Measurements from ENCODE around the gene PIK3CA. TPM values are rescaled to one million over a fixed set of nuclear protein-coding genes. Genes with fewer than 3 reads are reported as not detected.
"Not testable (repeated sequence)": the region's sequence is repeated elsewhere in the genome, so short reads cannot be mapped to it uniquely, and the experiment has no call there.

The PIK3CA gene
- total RNA-seq, 1 donor from 2014 or later, result 20.9 TPM

- DNase-seq, result no peak
- ATAC-seq, result no peak
- intact Hi-C loops (cut with micrococcal nuclease), result no loop called here
Measured at GRCh38 chr3:179186426-179186825, 38.3 kb downstream of the PIK3CA start.

- ATAC-seq (peak; percentile 74), DNase-seq (no peak)
- intact Hi-C loops (cut with micrococcal nuclease), result no loop called here
Measured at GRCh38 chr3:179189759-179190158, 41.6 kb downstream of the PIK3CA start.

- DNase-seq (no peak), ATAC-seq (no peak)
- intact Hi-C loops (cut with micrococcal nuclease), result no loop called here
Measured at GRCh38 chr3:179190581-179190980, 42.4 kb downstream of the PIK3CA start.

GRCh38 chr3:179192542-179192941, 44.4 kb downstream of the PIK3CA start:
- intact Hi-C loops (cut with micrococcal nuclease), result no loop called here
- DNase-seq, result no peak
- no peak for ATAC-seq

GRCh38 chr3:179194931-179195330, 46.8 kb downstream of the PIK3CA start:
- ATAC-seq (peak; percentile 52), DNase-seq (no peak)
- intact Hi-C loops (cut with micrococcal nuclease), result no loop called here

GRCh38 chr3:179196098-179196497, 47.9 kb downstream of the PIK3CA start:
- ATAC-seq, result no peak
- no peak for DNase-seq
- intact Hi-C loops (cut with micrococcal nuclease), result no loop called here

- intact Hi-C loops (cut with micrococcal nuclease), result no loop called here
- DNase-seq (no peak), ATAC-seq (no peak)
Measured at GRCh38 chr3:179196700-179197099, 48.5 kb downstream of the PIK3CA start.

GRCh38 chr3:179200790-179201189, 52.6 kb downstream of the PIK3CA start:
- no peak for ATAC-seq
- intact Hi-C loops (cut with micrococcal nuclease), result no loop called here
- no peak for DNase-seq

- ATAC-seq; intact Hi-C loops (cut with micrococcal nuclease); DNase-seq: not testable (repeated sequence)
Measured at GRCh38 chr3:179215550-179215949, 67.4 kb downstream of the PIK3CA start.

- DNase-seq; ATAC-seq; intact Hi-C loops (cut with micrococcal nuclease): not testable (repeated sequence)
Measured at GRCh38 chr3:179218213-179218612, 70.1 kb downstream of the PIK3CA start.

- ATAC-seq, result no peak
- DNase-seq, result no peak
- intact Hi-C loops (cut with micrococcal nuclease), result no loop called here
Measured at GRCh38 chr3:179223548-179223947, 75.4 kb downstream of the PIK3CA start.

GRCh38 chr3:179224584-179224983, 76.4 kb downstream of the PIK3CA start:
- DNase-seq (no peak), ATAC-seq (peak; percentile 43)
- intact Hi-C loops (cut with micrococcal nuclease), result no loop called here

GRCh38 chr3:179227349-179227748, 79.2 kb downstream of the PIK3CA start:
- DNase-seq (no peak), ATAC-seq (no peak)
- intact Hi-C loops (cut with micrococcal nuclease), result no loop called here

GRCh38 chr3:179229177-179229576, 81.0 kb downstream of the PIK3CA start:
- ATAC-seq (no peak), DNase-seq (no peak)
- intact Hi-C loops (cut with micrococcal nuclease), result no loop called here

- ATAC-seq (no peak), DNase-seq (no peak)
- intact Hi-C loops (cut with micrococcal nuclease), result no loop called here
Measured at GRCh38 chr3:179233043-179233442, 84.9 kb downstream of the PIK3CA start.

- ATAC-seq (no peak), DNase-seq (no peak)
- intact Hi-C loops (cut with micrococcal nuclease), result no loop called here
Measured at GRCh38 chr3:179234199-179234598, 86.0 kb downstream of the PIK3CA start.

GRCh38 chr3:179236669-179237301, 88.6 kb downstream of the PIK3CA start:
- DNase-seq (no peak), ATAC-seq (peak; percentile 50)
- intact Hi-C loops (cut with micrococcal nuclease), result no loop called here

GRCh38 chr3:179240299-179240698, 92.1 kb downstream of the PIK3CA start:
- intact Hi-C loops (cut with micrococcal nuclease); ATAC-seq; DNase-seq: not testable (repeated sequence)

- DNase-seq; ATAC-seq; intact Hi-C loops (cut with micrococcal nuclease): not testable (repeated sequence)
Measured at GRCh38 chr3:179242859-179243258, 94.7 kb downstream of the PIK3CA start.

GRCh38 chr3:179244878-179245277, 96.7 kb downstream of the PIK3CA start:
- ATAC-seq (no peak), DNase-seq (no peak)
- intact Hi-C loops (cut with micrococcal nuclease), result no loop called here

GRCh38 chr3:179247289-179248015, 99.3 kb downstream of the PIK3CA start:
- intact Hi-C loops (cut with micrococcal nuclease), result no loop called here
- no peak for DNase-seq
- no peak for ATAC-seq
